Nephron (organoid): Measurements from ENCODE around the gene RAB11A.

Experiments used
- H3K27ac Mint-ChIP-seq, 3 experiments: 2 replicates each; pipeline ENCODE4 v1.8.0; 2020; ENCODE audit warnings: mixed read lengths in 3 of 3, mild to moderate bottlenecking in 2 of 3, moderate library complexity in 1 of 3
- H3K27me3 Mint-ChIP-seq: 2 replicates; pipeline ENCODE4 v1.8.0; 2021; ENCODE audit warnings: low read depth, mild to moderate bottlenecking, moderate library complexity, mixed read lengths
- H3K36me3 Mint-ChIP-seq: 2 replicates; pipeline ENCODE4 v1.8.0; 2020; ENCODE audit warnings: low read depth, mixed read lengths
- H3K4me1 Mint-ChIP-seq: 2 replicates; pipeline ENCODE4 v1.8.0; 2020; ENCODE audit warnings: mixed read lengths
- H3K4me3 Mint-ChIP-seq, 3 experiments: 2 replicates each; pipeline ENCODE4 v1.8.0; 2020; ENCODE audit warnings: mild to moderate bottlenecking in 3 of 3, mixed read lengths in 3 of 3, moderate library complexity in 2 of 3
- H3K9me3 Mint-ChIP-seq: 2 replicates; pipeline ENCODE4 v1.8.0; 2020; ENCODE audit warnings: mixed read lengths
- TF ChIP-seq, protein P1 (sequence below), 3 experiments: fragments of 200-600 bp; sonication (generic); IDR thresholded peaks; one replicate each; pipeline ENCODE4 v1.5.0; 2021; ENCODE audit warnings: antibody characterized with exemption in 3 of 3; ENCODE audit not compliant: unreplicated experiment in 3 of 3

RAB11A gene

DNA sequence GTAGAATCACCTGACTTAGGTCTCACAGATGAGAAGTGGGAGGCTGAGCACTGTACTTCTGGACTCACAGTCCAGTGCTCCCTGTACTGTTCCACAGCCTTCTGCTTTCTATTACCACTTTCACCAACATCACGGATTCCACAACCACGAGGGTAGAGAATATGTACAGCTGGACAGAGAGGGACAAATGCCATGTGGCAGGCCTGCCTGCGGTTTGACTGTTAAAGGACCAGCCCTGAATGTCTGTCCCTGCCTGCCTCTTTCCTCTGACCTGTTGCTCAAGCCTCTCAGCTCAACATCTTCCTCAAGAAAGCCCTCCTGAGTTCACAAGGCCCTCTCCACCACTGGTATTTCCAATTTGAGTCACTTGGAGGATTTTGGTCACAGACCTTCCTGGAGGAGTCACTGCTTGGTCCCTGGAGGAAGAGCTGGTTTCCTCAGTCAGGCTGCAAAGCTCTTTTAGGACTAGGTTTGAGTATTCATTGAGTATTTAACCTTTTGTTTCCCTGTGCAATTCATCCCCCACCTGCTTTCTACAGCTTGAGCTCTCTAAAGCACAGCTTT is 49.1 kb downstream of the RAB11A start:
- peaks cover 41% of the 10 kb centered on the region for H3K4me1 Mint-ChIP-seq

DNA sequence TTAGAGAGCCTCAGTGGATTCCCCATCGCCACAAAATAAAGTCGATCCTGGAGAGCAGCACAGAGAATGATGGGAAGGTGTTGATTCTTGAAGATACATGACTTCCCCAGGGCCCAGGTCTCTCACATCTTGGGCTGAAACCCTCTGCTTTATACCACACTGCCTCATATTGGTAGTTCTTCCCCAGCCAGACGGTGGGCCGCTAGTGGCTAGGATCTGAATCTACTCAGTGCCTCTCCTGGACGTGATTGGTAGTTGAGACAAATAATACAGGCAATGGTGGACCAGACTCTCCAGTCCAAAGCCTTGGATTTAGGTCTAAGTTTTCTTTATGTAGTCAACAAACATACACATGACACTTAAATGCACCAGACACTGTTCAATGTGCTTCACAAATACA is 49.7 kb downstream of the RAB11A start:
- H3K27me3 Mint-ChIP-seq = no peaks in the 10 kb centered on the region
- no peak overlapping the region for H3K4me3 Mint-ChIP-seq
- H3K36me3 Mint-ChIP-seq = no peaks in the 10 kb centered on the region
- H3K27ac Mint-ChIP-seq = no peak overlapping the region
- H3K9me3 Mint-ChIP-seq = no peaks in the 10 kb centered on the region
- peaks cover 41% of the 10 kb centered on the region for H3K4me1 Mint-ChIP-seq
- TF ChIP-seq, protein P1, sequence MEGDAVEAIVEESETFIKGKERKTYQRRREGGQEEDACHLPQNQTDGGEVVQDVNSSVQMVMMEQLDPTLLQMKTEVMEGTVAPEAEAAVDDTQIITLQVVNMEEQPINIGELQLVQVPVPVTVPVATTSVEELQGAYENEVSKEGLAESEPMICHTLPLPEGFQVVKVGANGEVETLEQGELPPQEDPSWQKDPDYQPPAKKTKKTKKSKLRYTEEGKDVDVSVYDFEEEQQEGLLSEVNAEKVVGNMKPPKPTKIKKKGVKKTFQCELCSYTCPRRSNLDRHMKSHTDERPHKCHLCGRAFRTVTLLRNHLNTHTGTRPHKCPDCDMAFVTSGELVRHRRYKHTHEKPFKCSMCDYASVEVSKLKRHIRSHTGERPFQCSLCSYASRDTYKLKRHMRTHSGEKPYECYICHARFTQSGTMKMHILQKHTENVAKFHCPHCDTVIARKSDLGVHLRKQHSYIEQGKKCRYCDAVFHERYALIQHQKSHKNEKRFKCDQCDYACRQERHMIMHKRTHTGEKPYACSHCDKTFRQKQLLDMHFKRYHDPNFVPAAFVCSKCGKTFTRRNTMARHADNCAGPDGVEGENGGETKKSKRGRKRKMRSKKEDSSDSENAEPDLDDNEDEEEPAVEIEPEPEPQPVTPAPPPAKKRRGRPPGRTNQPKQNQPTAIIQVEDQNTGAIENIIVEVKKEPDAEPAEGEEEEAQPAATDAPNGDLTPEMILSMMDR (IDR thresholded peaks at IDR 0.05; ENCODE audit: unreplicated experiment in 3 of 3) = no peak

More for the DNA sequence above, 49.1 kb downstream of the RAB11A start:
- Mint-ChIP-seq H3K36me3 (no peaks in the 10 kb centered on the region), H3K4me3 (no peak overlapping the region), H3K9me3 (no peaks in the 10 kb centered on the region), H3K27me3 (no peaks in the 10 kb centered on the region), H3K27ac (no peak overlapping the region)
- TF ChIP-seq, protein P1 (IDR thresholded peaks at IDR 0.05; ENCODE audit: unreplicated experiment in 3 of 3) = no peak

DNA sequence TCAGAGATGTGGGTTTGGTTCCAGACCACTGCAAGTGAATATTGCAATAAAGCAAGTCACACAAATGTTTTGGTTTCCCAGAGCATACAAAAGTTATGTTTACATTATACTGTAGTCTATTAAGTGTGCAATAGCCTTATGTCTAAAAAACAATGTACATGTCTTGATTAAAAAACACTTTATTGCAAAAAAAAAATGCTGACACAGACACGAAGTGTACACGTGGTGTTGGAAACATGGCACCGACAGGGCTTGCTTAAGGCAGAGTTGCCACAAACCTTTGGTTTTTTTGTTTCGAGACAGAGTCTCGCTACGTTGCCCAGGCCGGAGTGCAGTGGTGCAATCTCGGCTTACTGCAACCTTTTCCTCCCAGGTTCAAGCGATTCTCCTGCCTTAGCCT is 50.1 kb downstream of the RAB11A start:
- Mint-ChIP-seq H3K4me1 (peaks cover 37% of the 10 kb centered on the region), H3K27me3 (no peaks in the 10 kb centered on the region), H3K27ac (no peak overlapping the region), H3K4me3 (no peak overlapping the region), H3K9me3 (no peaks in the 10 kb centered on the region), H3K36me3 (no peaks in the 10 kb centered on the region)
- TF ChIP-seq, protein P1 (IDR thresholded peaks at IDR 0.05; ENCODE audit: unreplicated experiment in 3 of 3) = no peak

DNA sequence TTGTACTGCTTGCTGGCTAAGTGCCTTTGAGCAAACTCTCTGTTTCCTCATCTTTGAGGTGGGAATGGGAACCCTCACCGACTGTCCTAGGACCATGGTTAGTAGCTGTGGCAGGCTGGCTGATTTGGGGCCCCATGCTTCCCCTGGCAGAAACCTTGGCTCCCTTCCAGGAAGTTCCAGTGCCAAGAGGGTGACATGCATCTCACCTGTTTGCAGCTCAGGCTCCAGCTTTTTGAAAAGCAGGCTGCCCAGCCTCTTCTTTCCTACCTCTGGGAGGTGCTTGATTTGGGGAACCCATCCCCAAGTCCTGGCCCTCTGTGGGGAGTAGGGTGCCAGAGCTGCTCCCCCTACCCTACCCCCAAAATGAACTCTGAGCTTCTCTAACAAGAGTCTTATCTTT is 50.8 kb downstream of the RAB11A start:
- Mint-ChIP-seq H3K4me1 (peaks cover 30% of the 10 kb centered on the region), H3K9me3 (no peaks in the 10 kb centered on the region), H3K4me3 (no peak overlapping the region), H3K36me3 (no peaks in the 10 kb centered on the region), H3K27me3 (no peaks in the 10 kb centered on the region), H3K27ac (peak overlapping the region in 1 of 3 experiments; percentile 23)
- TF ChIP-seq, protein P1 (IDR thresholded peaks at IDR 0.05; ENCODE audit: unreplicated experiment in 3 of 3) = no peak

DNA sequence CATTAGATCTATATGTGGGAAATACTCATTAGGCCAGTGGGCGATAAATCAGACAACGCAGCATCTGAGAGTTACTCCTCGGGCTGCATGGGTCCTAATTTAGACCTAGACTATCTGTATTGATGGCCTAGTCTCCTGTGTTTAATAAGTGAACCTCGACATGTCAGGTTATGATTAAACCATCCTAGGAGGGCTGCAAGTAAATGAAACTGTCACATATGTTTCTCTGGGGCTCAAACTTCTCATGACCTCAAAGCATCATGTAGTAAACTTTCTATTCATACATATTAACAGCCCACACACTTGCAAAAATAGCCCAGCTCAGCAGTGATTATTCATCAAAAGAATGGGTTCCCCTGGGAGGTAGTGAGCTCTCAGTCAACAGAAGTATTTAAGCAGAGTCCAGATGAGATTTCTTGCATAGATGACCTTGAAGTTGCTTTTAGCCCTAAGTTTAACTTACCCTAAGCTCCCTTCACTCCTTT is 51.6 kb downstream of the RAB11A start:
- no peaks in the 10 kb centered on the region for H3K36me3 Mint-ChIP-seq
- TF ChIP-seq, protein P1 (IDR thresholded peaks at IDR 0.05; ENCODE audit: unreplicated experiment in 3 of 3) = no peak
- H3K4me3 Mint-ChIP-seq = no peak overlapping the region
- H3K27me3 Mint-ChIP-seq = no peaks in the 10 kb centered on the region
- H3K4me1 Mint-ChIP-seq = peaks cover 25% of the 10 kb centered on the region
- no peaks in the 10 kb centered on the region for H3K9me3 Mint-ChIP-seq
- peak overlapping the region in 1 of 3 experiments; percentile 23 for H3K27ac Mint-ChIP-seq

DNA sequence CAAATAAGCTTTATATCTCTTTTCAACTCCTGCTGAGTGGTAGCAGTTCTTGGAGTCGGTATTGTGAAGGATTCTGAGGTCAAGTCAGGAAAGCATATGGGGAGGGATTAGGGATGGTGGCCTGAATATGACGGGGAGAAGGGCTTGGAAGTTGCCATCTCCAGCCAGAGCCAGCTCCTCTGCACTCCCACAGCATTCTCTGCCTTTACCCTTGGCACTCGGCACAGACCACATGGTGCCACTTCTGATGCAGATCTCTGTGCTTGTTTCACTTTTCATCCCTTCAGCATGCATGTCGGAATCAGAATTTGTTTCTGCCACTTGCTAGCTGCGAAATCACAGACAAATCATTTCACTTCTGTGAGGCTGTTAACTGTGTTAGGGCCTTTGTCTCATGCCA is 52.5 kb downstream of the RAB11A start:
- H3K4me1 Mint-ChIP-seq = peaks cover 20% of the 10 kb centered on the region
- no peak overlapping the region for H3K4me3 Mint-ChIP-seq
- no peaks in the 10 kb centered on the region for H3K27me3 Mint-ChIP-seq
- TF ChIP-seq, protein P1 (IDR thresholded peaks at IDR 0.05; ENCODE audit: unreplicated experiment in 3 of 3) = no peak
- no peaks in the 10 kb centered on the region for H3K9me3 Mint-ChIP-seq
- H3K27ac Mint-ChIP-seq = no peak overlapping the region
- H3K36me3 Mint-ChIP-seq = no peaks in the 10 kb centered on the region
